NCI-H82 (cell line): ENCODE measurements around the gene NPEPPS.

Experiments
- DNase-seq: peaks from one replicate; lab custom pipeline; 2025; lab: John Stamatoyannopoulos, UW

NPEPPS gene

DNA sequence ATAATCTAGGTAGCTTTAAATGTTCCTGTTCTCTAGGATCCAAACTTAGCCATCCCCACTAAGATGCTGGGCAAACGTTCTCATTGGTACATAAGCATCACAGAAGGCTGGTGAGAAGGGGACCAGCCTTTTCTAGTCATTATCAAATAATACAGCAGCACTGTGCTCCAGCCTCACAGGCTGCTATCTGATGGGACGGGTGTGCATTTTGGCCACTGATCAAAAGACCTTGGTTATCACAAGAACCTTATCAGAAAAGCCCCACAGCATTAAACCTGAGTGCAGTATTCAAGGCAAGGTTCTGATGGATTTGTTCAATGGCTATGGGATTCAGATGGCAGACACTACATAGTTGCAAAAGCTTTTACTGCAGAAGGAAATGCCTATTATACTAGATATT is 99.7 kb downstream of the NPEPPS start:
- DNase-seq = no peak

DNA sequence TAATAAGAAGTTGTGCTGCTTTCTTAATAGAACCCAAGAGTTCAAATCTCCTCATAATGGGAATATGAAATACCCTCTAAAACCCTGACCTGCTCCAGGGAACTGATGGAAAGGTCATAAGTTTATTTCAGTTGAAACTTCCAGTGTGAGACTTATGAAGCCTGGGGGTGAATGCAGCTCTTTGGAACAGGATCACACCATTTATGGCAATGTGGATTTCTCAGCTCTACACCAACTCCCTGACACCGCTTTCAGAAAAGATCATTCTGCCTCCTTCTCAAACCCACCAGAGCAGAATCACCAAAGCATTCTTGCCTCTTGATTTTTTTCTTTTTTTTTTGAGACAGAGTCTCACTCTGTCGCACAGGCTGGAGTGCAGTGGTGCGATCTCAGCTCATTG is 102.1 kb downstream of the NPEPPS start:
- no peak for DNase-seq

DNA sequence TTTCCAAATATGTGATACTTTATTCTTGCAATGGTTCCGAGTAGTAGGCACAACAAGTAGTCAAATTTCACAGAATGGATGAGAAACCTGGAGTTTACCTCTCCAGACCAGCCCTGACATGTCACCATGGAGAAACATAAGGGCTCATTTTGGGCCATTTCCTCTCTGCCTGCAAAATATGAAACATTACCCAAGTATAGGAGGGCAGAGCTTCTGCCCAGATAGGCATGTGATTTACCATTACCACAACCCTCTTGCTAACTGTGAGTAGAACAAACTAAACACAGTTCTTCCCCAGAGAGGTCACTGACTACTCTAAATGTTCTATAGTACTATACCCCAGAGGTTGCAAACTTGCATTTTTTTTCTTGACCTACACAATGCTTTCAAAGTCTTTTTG is 103.1 kb downstream of the NPEPPS start:
- no peak for DNase-seq

DNA sequence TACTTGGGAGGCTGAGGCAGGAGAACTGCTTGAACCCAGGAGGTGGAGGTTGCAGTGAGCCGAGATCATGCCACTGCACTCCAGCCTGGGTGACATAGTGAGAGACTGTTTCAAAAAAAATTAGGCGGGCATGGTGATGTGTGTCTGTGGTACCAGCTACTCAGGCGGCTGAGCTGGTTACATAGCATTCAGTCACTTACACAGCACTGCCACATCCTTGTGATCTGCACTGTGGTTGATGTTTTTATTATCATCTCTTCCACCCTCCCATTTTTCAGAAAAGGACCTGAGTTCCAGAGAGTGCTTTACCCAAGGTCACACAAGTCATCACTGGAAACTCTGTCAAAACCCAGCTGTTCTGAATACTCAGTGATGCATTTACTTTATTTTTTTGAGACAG is 104.0 kb downstream of the NPEPPS start:
- DNase-seq = no peak

DNA sequence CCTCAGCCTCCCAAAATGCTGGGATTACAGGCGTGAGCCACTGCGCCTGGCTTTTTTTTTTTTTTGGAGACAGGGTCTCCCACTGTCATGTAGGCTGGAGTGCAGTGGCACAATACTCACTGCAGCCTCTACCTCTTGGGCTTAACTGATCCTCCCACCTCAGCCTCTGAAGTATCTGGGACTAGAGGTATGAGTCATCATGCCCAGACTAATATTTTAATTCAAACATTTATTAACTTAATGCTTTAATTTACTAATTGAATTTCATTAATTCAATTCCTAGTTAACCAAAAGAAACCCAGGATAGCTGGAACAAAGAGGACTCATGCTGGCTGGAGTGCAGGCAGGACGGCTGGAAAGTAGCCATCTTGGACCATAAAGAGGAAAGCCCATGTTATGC is 104.8 kb downstream of the NPEPPS start:
- no peak for DNase-seq

DNA sequence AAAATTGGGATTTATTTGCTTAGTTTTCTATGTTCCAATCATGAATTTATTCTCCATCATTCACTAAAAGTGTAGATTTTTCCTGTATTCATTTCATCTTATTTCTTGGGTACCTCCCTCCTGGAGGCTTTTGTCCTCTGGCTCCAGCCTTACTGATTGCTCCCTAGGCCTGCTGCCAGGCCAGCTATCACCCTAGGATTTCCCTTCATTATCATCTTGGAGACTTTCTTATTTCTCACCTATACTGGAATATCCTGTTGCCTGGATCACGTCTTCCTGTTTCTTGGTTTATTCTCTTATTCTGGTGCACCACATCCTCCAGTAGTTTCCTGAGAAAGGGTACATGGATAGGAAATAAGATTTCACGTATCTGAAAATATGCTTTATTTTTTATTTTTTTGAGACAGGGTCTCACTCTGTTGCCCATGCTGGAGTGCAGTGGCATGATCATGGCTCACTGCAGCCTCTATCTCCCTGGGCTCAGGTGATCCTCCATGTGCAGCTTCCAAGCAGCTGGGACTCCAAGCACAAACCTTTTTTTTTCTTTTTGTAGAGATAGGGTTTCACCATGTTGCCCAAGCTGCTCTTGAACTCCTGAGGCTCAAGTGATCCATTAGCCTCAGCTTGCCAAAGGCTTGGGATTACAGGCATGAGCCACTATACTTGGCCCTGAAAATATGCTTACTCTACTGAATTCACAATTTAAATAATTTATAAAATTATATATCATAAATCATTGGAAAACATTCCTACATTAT is 105.5 kb downstream of the NPEPPS start:
- DNase-seq = no peak

DNA sequence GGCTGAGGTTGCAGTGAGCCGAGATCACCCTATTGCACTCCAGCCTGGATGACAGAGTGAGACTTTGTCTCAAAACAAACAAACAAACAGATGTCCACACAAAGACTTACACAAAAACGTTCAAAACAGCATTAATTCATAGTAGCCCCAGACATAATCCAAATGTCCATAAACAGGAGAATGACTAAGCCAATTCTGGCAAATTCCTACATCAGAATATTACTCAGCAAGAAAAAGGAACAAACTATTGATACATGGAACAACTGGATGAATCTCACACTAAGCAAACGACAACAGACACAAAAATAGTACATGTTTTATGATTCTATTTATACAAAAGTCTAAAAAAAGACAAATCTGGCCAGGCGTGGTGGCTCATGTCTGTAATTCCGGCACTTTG is 108.0 kb downstream of the NPEPPS start:
- DNase-seq = no peak

DNA sequence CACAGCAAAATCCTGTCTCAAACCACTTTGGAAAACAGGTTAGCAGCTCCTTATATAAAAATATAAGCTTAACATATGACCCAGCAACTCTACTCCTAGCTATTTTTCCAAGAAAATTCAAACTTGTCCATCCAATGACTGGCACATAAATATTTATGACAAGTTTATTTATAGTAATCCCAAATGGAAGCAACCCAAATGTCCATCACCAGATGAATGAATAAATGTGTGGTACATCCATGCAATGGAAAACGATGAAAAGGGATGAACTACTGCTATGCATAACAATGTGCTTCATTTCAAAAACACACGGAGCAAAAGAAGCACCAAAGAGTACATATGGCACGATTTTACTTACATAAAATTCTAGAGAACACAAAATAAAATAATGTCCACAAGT is 109.2 kb downstream of the NPEPPS start:
- DNase-seq = no peak

DNA sequence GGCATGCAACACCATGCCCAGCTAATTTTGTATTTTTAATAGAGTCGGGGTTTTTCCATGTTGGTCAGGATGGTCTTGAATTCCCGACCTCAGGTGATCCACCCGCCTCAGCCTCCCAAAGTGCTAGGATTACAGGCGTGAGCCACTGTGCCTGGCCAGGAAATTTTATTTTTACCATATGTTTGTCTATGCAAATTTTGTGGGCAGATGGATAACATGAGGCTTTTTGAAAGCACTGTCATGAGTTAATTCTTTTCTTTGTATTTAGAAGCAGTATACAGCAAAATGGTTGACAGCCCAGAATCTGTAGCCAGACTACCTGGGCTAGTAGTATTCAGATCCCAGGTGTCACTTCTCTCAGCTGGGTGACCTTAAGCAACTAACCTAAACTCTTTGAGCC is 110.3 kb downstream of the NPEPPS start:
- no peak for DNase-seq

DNA sequence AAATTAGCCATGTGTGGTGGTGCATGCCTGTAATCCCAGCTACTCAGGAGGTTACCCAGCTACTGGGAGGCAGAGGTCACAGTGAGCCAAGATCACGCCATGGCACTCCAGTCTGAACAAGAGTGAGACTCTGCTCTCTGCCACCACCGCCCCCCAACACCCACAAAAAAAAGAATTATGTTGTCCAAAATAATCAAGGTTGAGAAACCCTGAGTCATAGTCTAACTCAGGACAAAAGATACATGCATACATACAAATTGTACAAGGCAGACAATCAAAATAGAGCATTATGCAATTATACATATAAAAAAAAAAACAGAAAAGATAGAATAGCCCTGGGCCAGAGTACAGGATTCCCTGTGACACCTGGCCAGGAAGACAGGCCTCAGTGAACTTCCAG is 112.2 kb downstream of the NPEPPS start:
- DNase-seq = no peak

DNA sequence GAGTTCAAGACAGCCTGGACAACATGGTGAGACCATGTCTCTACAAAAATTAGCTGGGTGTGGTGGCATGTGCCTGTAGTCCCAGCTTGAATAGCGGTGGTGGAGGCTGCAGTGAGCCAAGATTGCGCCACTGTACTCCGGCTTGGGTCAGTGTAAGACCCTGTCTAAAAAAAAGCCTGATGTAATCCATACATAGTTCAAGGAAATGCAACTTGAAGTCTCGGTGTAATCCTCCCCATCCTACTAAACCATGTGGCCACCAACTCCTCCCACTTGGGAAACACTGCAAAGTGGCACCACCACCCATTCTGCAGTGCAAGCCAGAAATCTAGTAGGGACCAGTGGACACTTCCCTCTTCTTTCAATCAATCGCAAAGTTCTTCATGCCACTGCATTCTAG is 113.4 kb downstream of the NPEPPS start:
- no peak for DNase-seq

DNA sequence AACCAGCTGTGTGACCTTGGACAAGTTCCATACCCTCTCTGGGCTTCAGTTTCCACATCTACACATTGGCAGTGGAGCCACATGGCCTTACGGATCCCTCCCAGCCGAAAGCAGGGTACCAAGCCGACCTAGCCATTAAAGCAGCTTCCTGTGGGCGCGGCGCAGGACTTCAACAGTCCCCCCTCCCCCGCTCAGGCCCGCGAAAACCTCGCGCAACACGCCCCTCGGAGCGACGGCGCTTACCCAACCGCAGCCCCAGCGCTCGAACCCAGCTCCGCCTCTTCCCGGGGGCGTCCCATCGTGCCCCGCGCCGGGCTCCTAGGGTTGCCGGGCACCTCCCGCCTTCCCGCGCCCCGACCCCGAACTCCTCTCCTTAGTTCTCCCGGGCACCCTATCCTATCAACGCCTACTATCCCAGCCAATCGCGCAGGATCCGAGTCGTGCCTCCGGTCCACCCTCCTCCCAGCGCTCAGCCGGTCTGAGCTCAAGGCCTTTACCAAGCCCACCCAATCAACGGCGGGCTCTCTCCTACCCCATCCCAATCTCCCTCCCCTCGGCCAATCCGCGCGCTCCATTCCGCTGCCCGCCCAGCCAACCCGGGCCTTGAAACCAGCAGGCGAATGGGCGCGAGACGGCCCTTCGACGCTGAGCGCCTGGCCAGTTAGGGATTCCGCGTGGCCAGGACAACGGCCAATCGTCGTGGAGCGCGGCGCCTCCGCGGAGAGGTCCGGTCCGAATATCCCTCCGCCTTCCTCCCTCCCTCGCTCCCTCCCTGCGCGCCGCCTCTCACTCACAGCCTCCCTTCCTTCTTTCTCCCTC is 118.5 kb downstream of the NPEPPS start, which contains the start of gene KPNB1:
Gene KPNB1, plus strand, starts transcription at position 767 of the 819 bp plus-strand sequence. CDS start 326 bp downstream, outside the sequence.
- DNase-seq = peak; percentile 100

DNA sequence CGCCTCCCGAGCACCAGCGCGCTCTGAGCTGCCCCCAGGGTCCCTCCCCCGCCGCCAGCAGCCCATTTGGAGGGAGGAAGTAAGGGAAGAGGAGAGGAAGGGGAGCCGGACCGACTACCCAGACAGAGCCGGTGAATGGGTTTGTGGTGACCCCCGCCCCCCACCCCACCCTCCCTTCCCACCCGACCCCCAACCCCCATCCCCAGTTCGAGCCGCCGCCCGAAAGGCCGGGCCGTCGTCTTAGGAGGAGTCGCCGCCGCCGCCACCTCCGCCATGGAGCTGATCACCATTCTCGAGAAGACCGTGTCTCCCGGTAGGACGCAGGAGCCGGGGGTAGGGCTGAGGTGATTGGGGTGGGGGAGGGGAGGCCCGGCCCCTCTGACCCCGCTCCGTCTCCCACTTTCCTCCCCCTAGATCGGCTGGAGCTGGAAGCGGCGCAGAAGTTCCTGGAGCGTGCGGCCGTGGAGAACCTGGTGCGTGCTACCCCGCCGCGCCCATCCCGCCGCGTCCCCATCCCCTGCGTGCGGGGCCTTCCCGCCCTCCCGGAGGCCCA is 119.1 kb downstream of the NPEPPS start:
- DNase-seq = no peak

DNA sequence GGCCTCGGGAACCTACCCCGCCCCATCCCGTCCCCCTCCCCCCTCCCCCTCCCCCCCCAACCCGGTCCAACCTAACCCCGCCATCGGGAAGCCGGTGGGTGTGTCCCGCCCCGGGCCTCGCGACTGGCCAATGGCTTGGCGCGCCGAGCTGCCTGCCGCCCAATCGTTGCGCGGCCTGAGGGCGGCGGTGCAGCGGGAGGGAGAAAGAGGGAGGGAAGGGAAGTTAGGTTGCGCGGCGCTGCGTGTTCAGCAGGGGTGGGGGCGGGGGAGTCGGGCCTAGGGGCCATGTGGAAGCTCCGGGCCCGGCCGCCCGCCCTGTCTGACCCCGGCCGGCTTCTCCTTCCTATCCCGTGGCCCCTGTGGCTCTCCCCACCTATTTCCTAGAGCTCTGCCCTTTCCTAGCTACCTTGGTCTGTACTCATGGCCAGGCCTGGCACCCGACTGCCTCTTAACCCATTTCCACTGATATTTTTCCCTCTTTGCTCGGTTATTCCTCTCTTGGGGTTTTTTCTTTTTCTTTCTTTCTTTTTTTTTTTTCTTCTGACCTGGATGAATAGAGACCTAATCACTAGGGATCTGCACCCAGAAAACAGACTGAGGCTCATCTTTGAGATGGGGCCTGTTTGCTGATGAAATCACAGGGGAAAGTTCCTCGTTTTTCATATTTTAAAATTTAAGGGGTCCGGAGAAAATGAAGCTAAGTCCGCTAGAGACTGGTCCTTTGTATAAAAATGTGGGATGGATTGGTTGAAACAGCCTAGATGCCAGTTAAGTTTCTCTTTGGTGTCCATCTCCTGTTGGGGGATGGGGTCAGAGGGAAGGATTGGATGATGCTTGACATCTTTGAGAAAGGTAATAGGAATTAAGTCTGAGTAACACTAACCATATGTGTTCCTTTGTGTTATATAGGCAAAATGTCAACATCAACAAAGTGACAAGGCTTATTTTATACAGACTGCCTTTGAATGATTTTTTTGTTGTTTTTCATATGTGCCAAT is 119.9 kb downstream of the NPEPPS start:
- DNase-seq = peak; percentile 99

DNA sequence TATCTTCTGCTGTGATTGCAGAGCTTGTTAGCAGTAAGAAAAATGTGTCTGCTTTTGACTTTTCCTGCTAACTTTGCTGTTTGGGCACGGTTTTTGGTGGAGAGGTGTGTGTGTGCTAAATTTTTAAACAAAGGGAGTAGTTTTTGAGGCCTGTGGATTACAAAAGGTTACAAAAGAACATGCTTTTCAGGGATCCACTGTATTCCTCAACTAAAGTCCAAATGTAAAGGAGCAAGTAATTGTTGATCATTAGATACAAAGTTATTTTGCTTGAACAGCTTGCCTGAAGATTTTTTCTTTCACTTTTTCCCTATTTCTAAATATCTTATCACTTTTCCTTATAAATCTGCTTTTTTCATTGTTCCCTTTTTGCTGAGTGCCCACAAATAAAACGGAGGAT is 120.8 kb downstream of the NPEPPS start:
- DNase-seq = no peak

DNA sequence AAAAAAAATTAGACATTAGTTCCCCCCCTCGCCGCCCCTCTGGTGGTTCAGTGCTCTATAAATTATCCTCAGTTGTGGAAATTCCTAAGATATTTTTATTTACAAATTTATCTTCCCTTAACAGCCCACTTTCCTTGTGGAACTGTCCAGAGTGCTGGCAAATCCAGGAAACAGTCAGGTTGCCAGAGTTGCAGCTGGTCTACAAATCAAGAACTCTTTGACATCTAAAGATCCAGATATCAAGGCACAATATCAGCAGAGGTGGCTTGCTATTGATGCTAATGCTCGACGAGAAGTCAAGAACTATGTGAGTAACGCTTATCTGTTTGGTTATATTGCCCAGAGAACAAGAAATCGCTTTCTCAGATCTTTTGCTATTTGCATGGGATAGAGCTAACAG is 121.7 kb downstream of the NPEPPS start:
- no peak for DNase-seq

DNA sequence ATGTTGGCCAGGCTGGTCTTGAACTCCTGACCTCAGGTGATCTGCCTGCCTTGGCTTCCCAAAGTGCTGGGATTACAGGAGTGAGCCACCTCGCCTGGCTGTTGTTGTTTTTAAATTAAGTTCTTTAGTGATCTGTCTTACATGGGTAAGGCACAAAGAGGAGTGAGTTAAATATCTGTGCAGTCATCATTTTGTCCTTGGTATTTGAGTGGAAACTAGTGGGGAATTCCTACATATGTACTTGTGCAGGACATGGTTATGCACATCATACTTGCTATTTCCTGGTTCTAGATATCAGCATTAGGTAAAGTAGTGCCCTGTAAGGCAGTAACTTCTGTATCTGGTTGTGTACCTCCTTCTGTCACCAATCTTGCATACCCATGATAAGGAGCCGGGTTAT is 122.5 kb downstream of the NPEPPS start:
- DNase-seq = no peak

DNA sequence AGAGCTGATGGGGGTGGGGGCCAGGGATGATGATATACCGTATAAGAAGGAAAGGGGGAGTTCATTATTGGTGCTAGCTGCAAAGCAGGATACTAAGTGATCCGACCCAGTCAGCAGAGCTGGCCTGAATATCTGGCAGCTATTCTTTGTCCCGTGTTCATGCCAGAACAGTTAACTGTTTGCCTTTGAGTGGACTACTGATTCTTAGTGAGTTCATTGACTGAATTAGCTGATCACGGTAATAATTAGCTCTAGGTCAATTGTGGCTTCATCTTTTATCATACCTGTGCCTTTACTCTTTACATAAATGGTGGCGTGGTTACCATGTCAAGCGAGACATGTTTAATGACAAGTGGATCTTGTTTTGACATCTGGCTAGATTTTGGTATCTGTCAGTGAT is 124.1 kb downstream of the NPEPPS start:
- no peak for DNase-seq

DNA sequence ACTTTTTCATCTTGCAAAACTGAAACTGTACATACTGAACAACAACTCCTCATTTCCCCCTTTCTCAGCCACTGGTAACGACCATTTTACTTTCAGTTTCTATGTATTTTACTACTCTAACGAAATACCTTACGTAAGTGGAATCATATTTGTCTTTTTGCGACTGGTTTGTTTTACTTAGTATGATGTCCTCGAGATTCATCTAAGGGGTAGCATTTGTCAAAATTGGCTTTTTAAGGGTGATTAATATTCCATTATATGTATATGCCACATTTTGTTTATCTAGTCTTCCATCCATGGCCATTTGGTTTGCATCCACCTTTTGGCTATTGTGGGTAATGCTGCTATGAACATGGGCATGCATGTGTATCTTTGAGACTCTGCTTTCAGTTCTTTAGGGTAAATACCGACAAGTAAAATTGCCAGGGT is 129.2 kb downstream of the NPEPPS start:
- no peak for DNase-seq

DNA sequence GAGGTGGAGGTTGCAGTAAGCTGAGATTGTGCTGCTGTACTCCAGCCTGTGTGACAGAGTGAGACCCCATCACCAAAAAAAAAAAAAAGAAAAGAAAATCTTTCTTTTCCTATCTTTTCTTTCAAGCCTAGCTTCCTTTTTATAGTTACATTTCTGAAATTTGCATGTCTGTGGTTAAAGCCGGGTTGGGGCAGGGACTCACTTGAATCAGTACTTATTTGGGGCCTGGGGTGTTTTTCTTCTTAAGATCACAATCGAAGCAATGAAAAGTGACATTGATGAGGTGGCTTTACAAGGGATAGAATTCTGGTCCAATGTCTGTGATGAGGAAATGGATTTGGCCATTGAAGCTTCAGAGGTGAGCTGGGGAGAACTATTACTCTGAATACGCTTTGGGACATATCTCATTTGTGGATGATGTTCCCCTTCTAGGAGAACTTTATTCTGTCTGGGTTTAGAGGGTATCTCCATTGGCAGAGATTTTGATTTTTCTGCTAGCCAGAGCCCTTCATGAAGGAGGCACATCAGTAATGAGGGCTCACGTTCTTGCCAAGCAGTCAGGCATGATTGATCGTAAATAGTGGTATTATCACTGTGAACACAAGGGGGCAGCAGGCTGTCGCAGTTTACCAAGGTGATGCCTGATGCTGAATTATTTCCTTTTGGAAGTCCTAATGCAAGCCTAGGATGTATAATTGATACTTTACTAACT is 133.2 kb downstream of the NPEPPS start:
- DNase-seq = peak; percentile 83

DNA sequence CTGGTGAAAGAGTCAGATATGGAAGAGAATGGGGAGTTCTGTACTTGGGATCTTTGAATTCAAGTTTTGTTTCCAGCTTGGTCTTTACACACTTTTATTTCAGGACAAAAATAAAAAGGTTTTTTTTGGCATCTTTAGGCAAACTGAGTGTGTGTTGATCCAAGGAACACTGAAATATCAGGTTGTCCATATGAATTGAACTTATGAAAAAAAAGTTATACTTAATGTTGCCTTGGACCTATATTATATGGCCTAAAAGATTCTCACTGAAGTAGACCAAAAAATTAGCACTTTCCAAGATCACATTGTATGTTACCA is 133.7 kb downstream of the NPEPPS start:
- DNase-seq = no peak
